ENCODE results near the gene PNMA6E.

PNMA6E gene

GRCh38 chrX:153372949-153373348, 28.2 kb downstream of the PNMA6E start:
- H3K27ac Mint-ChIP-seq: no peak overlapping the region
- H3K4me1 Mint-ChIP-seq: peaks cover 23% of the 10 kb centered on the region
- H3K27me3 Mint-ChIP-seq (ENCODE audit: low read depth, poor library complexity): peaks cover 4% of the 10 kb centered on the region
- H3K36me3 Mint-ChIP-seq (ENCODE audit: low read depth): no peaks in the 10 kb centered on the region
- no peak for DNase-seq
- TF ChIP-seq CTCF (IDR thresholded peaks at IDR 0.05): no peak
- no peak overlapping the region for H3K4me3 Mint-ChIP-seq
- peaks cover 82% of the 10 kb centered on the region for H3K9me3 Mint-ChIP-seq

GRCh38 chrX:153371256-153371655, 29.9 kb downstream of the PNMA6E start:
- Mint-ChIP-seq H3K4me1 (peaks cover 23% of the 10 kb centered on the region), H3K27ac (no peak overlapping the region), H3K27me3 (ENCODE audit: low read depth, poor library complexity) (peaks cover 5% of the 10 kb centered on the region), H3K4me3 (no peak overlapping the region), H3K9me3 (peaks cover 80% of the 10 kb centered on the region), H3K36me3 (ENCODE audit: low read depth) (no peaks in the 10 kb centered on the region)
- DNase-seq: no peak
- TF ChIP-seq CTCF (IDR thresholded peaks at IDR 0.05): no peak

- H3K27ac Mint-ChIP-seq: no peak overlapping the region
- H3K36me3 Mint-ChIP-seq (ENCODE audit: low read depth): no peaks in the 10 kb centered on the region
- TF ChIP-seq CTCF (IDR thresholded peaks at IDR 0.05): no peak
- no peak overlapping the region for H3K4me3 Mint-ChIP-seq
- H3K27me3 Mint-ChIP-seq (ENCODE audit: low read depth, poor library complexity): peaks cover 8% of the 10 kb centered on the region
- no peak for DNase-seq
- peaks cover 80% of the 10 kb centered on the region for H3K9me3 Mint-ChIP-seq
- peaks cover 23% of the 10 kb centered on the region for H3K4me1 Mint-ChIP-seq
Observed at GRCh38 chrX:153370293-153371055, 30.7 kb downstream of the PNMA6E start.

GRCh38 chrX:153366878-153367538, 34.1 kb downstream of the PNMA6E start:
- no peak overlapping the region for H3K27ac Mint-ChIP-seq
- no peak for DNase-seq
- TF ChIP-seq CTCF (IDR thresholded peaks at IDR 0.05): no peak
- H3K27me3 Mint-ChIP-seq (ENCODE audit: low read depth, poor library complexity): peaks cover 21% of the 10 kb centered on the region
- no peak overlapping the region for H3K4me3 Mint-ChIP-seq
- H3K9me3 Mint-ChIP-seq: peaks cover 57% of the 10 kb centered on the region
- H3K4me1 Mint-ChIP-seq: peaks cover 15% of the 10 kb centered on the region
- no peaks in the 10 kb centered on the region for H3K36me3 Mint-ChIP-seq (ENCODE audit: low read depth)

GRCh38 chrX:153366119-153366518, 35.0 kb downstream of the PNMA6E start:
- Mint-ChIP-seq H3K27ac (no peak overlapping the region), H3K27me3 (ENCODE audit: low read depth, poor library complexity) (peaks cover 21% of the 10 kb centered on the region), H3K4me3 (no peak overlapping the region), H3K4me1 (peaks cover 8% of the 10 kb centered on the region), H3K36me3 (ENCODE audit: low read depth) (no peaks in the 10 kb centered on the region), H3K9me3 (peaks cover 49% of the 10 kb centered on the region)
- TF ChIP-seq CTCF (IDR thresholded peaks at IDR 0.05): no peak
- no peak for DNase-seq

Data from nephron progenitor cell (in vitro differentiated cells).